Dedifferentiated amniotic fluid mesenchymal stem cell (primary cell): ENCODE measurements around the gene MAGI2.
"Not testable (repeated sequence)": the region's sequence is repeated elsewhere in the genome, so short reads cannot be mapped to it uniquely, and the experiment has no call there.

ENCODE experiments used
- DNase-seq: peaks from one replicate; pipeline ENCODE4 v3.0.0-alpha.2; 2016; ENCODE audit errors: extremely low spot score

The MAGI2 gene

DNA sequence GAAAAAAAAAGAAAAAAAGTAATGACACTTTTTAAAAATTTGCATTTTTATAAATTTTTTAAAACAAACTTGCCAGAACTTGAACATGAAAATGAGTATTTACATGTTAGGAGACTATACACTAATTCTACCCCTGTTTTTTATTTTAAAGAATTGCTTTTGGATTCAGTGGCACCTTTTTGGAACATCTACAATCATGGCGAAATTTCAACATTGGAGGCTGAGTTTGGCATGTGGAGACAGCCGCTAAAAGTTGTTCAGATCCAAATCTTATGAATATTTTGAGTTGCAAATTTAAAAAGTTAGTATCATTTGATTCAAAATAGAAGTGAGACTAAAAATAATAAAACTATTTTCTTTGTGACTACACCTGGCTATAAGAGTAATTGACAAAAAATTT, 804.2 kb downstream of the MAGI2 start:
- no peak for DNase-seq

DNA sequence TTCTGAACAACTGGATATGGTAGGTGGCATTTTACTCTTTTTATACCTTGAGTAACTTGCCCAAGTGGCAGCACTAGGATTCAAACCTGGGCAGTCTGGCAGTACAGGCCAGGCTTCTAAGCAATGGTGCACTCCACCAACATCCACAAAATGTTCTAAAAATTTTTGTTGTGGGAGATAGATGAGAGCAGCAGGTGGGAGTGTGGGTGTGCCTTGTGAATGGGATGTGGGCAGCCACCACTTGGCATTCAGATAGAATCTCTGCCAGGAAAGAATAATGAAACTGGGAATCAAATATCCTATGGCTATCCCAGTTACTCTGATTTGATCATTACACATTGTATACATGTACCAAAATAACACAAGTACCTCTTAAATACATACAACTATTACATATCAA, 810.7 kb downstream of the MAGI2 start:
- no peak for DNase-seq

DNA sequence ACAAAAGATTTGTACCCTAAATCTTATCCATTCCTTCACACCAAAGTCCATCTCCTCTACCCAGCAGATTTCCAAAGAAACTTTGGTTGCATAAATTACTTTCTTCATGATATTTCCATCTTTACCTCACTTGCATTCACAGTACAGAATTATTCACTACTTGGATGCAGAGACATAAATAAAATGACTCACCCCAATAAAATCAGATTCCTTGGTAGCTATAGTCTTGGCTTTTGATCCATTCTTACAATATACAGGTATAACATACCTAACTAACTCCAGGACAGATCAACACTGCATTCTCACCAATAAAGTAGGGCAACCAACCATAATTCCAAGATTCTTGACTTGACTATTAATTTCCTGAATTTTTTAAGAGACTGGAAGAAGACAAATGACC, 815.1 kb downstream of the MAGI2 start:
- no peak for DNase-seq

DNA sequence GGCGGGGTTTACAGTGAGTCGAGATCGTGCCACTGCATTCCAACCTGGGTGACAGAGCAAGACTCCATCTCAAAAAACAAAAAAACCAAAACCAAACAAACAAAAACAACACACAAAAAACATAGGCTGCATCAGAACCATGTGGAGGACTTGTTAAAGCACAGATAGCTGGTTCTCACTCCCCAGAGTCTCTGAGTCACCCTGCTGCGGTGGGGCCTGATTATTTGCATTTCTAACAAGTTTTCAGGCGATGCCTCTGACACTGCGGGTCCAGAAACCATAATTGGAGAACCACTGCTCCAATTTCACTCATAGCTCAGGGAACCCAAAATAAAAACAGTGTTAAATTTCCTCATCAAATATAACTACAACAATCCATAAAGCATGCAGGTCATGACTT, 816.7 kb downstream of the MAGI2 start:
- DNase-seq: no peak

DNA sequence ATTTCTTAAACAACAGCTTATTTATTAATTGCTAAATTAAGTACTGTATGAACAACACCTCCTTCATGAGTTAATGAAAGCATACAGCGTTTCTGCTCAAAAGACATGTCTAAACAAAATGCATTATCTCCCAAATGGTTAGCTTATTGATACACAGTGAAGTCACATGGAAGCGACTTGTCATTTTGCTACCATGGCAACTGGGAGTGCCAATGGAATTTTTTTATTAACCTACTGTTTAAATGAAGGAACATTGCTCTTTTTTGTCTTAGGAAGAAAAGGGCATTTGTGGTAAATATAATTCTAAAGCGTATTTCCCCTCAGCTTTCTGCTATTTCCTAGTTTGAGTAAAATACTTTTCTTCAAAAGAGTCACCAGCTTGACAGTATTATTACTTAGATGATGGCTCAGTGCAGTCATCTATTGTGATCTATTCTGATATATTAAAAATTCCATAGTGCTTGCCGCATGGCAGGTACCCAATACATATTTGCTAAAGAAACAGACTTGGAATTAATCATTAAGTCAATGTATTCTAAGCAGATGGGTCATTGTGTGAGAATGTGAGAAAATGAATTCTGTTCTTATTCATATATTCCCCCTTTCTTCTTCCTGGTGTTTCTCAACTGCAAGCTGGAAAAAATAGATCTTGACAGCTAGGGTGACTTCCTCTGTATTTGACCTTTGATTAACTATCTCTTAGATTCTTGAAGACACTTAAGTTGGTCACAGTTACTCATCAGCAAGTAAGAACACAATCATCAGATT, 818.3 kb downstream of the MAGI2 start:
- no peak for DNase-seq

DNA sequence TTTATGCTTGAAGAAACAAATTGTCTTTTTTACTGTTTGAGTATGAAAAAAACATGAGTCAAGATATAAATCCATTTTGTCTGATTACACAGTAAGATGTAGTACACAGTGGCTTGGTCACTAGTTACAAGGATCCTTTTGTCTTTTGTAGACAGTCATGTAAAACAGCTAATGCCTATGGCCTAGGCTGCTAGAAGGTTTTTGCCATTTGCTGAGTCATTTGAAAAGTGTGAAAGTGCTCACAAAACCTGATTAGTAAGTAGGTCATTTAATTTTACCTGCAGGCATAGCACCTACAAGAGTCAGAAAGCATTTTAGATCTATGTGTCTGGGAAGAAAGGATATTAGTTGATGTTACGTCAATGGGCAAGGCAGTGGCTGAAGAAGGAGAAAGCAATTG, 819.4 kb downstream of the MAGI2 start:
- DNase-seq: no peak

DNA sequence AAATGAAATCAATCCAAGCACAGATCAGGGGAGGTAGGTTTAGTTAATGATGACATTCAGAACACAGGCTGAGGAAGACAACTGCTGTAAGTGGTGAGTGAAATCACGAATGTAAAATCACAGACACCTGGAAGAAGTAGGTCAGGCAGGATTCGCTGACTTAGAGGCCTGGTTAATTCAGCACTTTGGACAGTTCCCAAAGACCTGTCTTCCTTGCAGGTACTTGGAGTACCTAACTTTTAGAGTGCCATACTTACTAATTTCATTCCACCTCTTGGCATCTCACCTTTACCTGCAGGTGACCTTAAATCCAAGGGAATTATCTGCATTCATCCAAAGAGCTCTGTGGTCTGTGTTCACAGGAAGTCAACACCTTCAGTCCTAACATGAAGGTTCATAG, 832.5 kb downstream of the MAGI2 start:
- DNase-seq: no peak

DNA sequence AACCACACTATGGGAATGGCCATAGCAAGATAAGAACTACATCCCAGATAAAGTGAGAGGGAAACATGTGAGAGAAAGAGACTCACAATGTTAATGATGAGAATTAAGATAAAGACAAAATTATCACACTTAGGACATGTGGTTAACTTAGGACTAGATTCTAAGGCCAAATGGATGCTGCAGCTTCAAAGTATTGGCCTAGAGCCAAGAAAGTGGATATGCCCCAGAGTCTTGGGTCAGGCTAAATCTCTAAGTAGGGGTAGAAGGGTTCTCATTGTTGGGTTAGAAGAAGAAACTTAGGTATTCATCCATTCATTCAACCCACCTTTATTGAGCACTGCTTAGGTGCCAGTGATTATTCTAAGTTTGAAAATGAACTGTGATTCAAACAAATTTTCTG, 836.9 kb downstream of the MAGI2 start:
- no peak for DNase-seq

DNA sequence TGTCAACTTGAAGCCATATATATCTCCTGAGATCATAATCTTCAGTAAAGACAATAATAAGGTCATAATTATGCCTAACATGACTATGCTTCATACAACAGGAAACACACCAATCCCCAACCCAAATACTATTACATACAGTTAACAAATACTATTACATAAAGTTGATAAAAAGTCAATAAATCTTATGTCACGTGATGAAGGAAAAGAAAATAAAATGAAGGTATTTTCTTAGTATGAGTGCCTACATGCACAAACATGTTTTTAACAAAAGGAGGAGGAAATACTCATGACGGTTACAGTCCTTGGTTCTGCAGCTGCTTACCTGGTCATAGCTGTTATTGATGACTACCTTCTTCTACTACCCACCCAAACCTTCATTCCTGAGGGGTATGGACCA, 844.2 kb downstream of the MAGI2 start:
- DNase-seq: no peak

DNA sequence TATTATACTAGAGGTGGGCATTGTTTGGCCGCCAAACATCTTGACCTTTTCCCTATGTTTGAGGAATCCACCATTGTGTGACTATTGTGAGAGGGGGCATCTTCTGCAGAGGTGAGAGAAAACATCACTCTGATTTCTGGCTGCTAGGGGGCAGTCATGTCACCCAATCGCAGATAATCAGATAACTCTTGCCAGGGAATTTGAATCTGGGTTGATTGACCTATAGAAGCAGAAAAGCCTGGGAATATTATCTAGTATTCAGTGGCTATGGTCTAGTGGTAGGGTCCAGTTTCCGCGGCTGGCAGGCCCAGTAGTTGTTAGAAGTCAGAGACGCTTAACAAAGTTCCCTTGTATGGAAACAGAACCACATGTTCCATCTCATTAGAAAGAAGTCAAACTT, 846.4 kb downstream of the MAGI2 start:
- no peak for DNase-seq

DNA sequence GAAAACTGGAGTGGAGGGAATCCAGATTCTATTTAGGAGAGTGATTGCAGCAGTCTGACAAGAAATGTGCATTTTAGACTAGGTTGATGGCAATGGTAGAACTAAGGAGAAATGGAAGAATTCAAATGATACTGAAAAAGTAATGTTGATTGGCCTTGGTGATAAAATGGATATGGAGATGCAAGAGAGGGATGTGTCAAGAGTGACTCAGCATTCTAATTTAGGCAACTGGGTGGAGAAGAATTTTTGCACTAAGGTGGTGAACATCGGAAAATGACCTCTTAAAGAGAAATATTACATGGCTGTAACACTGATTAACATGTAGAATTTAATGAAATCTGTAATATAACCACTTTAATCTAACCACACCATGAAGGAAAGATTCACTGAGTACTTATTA, 848.3 kb downstream of the MAGI2 start:
- DNase-seq: no peak

DNA sequence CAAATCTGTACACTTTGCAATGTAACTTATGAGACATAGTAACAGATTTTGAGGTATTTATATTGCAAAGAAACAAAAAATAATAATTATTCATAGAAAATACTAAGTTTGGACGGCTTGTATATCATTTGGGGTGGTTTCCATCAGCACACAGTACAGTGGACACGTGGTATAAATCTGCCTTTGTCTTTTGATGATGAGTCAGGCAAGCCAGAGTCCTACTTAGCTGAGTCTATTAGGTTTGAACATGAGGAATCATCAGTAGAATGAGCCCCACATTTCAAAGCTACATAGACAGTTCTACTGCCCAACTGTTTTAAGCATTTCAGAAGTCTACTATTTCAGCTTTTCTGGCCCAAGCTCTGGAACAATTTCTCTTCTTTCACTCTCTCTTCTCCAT, 851.7 kb downstream of the MAGI2 start:
- DNase-seq: no peak

DNA sequence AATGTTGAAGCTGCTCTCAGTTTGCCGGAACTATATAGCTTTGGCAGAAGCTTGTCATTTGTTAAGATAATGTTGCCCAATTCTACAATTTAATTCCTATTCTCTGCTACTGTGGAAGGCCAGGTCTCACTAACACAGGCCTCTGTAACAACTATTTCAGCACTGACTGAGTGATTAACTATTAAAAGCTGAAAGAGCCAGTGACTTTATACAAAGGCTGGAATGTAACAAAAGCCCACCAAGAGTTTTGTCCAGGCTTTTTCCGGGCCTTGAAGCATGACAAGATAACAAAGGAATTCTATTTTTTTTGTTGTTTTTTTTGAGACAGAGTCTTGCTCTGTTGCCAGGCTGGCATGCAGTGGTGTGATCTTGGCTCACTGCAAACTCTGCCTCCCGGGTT, 859.3 kb downstream of the MAGI2 start:
- no peak for DNase-seq

DNA sequence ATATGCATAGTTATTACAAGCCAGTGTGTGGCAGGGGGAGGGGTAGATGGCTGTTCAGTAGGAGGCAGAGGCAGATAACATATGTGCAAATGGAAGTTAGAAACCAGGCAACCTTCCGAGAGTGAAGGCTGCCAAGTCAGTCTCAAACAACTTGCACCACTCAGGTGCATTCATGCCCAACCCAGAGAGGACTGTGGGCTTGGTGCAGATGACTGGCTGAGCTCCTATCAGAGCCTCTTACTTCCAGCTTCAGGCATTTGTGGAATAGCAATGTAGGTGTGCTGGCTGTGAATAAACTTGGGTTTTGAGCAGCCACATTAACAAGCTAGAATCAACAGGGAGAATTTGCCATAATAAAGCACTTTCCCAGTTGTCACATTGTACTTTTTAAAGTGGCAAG, 865.1 kb downstream of the MAGI2 start:
- DNase-seq: no peak

DNA sequence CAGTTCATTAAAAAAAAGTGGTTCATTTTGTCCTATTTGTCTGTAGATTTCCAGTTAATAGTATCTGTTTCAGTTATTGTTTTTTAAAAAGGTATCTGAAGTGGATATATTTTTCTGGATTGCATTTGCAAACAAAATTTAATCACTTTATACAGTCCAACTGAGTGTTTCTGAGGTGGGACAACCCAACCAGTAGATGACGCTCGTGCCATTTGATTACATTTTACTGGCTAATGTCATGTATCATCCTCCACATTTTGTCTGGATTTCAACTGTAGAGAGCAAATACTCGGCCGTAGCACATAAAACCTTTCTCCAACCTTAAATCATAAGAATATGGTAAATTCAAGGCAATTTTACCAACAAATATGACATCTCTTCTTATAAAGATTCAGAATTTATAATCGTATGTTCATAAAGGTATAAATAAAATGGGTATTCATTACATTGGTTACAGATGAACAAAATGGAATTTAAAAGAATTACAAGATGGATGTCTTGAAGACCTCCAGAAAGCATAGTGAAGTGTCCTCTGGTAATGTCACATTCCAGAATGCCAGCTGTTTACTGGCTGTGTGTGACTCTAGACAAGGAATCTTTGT, 865.9 kb downstream of the MAGI2 start:
- no peak for DNase-seq

DNA sequence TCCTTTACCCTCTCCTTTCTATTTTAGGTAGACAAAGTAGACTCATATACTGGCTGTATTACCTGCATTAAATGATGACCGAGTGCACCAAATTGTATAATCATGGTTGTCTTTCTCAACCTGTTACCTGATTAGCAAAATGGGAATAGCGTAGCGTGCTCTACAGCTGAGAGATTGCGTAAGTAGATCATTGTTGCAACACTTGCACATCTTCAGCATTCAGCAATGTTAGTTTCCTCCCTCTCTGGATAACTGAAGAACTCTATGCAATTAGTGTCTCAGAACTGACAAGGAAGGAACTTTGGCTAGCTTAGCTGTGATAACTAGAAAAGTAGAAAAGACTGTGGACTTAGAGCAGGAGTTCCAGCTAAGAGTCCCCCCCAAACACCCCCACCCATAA, 867.5 kb downstream of the MAGI2 start:
- DNase-seq: no peak

DNA sequence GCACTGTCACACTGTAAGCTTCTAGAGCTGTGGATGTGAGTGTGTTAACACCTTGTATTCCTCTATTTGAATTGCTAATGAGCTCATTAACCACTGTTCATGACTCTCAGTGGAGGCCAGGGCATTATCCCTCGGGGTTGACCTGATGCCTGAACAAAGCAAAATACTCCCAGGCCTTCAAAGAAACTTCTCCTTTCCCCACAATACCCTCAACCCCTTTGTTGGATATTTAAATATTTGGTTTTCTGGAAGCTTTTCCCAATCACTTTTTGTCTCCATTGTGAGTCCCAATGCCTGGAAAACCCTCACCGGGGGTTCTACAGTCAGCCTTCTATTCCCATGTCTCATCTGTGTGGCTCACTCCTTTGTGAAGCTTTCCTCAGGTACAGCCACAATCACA, 874.8 kb downstream of the MAGI2 start:
- DNase-seq: no peak

DNA sequence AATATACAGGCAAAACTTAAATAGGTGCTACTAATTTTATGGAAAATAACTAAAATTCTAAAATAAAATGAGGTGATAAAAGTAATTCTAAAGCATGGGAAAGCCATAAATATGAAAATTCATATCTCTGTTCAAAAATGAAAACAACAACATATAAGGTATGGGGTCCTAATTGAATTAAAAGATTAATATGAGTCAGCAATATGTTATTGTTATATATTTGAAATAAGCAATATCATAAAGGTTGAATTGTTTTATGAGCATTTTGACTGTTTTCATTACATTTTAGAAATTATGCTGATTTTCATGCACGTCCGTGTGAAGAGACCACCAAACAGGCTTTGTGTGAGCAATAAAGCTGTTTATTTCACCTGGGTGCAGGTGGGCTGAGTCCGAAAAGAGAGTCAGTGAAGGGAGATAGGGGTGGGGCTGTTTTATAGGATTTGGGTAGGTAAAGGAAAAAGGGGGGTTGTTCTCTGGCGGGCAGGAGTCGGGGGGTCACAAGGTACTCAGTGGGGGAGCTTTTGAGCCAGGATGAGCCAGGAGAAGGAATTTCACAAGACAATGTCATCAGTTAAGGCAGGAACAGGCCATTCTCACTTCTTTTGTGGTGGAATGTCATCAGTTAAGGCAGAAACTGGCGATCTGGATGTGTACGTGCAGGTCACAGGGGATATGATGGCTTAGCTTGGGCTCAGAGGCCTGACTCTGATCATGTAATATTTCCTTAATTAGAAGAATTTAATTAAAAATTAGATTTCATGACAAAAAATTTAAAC, 876.1 kb downstream of the MAGI2 start:
- not testable (repeated sequence) for DNase-seq

DNA sequence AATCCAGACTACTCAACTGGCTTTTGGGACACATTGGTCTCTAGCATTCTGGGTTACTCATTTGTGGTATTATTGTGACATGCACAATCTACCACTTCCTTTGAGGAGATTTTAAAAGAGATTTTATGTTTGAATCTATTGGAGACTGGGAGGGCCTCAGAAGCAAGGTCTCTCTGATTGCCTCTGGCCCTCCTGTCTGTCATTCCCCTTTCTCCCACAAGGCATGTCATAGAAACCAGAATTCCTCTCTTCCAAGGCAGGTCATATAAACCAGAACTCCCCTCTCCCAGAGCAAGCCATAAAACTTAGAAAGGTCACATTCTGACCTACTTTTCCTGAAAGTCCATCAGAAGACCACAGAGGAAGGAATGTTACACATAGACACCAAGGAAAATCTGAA, 877.2 kb downstream of the MAGI2 start:
- DNase-seq: no peak

DNA sequence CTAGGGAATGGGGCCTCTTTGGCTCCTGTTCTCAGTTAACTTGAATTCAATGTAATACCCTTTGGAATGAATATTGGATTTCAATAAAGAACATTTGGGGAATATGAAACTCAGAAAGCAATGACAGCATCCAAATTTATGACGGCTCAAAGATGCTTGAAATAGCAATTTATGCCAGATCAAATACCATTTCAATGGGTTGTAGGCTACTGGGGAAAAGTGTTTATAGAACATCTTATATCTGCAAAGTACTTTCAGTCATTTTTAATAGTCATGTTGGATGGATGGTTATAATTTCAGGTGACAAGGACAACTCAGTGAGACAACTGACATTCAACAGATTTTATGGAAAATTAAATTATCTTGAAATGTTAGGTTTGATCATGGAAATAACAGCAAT, 882.2 kb downstream of the MAGI2 start:
- no peak for DNase-seq

DNA sequence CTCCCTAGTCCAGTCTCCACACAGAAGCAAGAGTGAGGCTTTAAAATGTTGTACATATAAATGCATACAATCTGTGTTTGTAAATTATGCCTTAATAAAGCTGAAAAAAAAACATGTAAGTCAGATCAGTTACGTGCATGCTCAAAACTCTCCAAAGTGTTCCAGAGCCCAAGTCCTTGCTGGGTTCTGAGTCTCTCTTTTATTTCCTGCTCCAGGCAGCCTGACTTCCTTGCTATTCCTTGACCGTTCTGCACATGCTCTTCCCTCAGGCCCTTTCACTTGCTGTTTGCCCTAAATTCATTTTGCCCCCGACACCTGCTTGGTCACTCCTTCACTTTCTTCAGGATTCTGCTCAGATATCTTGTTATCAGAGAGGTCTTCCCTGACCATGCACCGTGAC, 884.8 kb downstream of the MAGI2 start:
- DNase-seq: no peak

DNA sequence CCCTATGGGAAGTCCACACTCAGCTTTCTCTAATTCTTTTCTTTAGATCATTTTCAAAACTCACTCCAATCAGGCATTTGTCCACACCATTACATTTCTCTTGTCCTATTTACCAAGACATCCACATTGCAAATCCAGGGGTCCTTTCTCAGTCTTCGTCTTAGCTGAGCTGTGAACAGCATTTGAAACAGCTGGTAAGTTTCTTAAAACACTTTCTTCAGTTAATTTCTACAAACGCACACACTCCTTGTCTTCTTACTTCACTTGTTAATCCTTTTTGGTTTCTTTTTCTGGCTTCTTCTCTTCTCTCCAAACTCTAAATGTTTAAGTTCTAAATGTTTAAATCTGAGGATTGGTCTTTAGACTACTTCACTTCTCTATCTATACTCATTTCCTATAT, 885.6 kb downstream of the MAGI2 start:
- DNase-seq: no peak

DNA sequence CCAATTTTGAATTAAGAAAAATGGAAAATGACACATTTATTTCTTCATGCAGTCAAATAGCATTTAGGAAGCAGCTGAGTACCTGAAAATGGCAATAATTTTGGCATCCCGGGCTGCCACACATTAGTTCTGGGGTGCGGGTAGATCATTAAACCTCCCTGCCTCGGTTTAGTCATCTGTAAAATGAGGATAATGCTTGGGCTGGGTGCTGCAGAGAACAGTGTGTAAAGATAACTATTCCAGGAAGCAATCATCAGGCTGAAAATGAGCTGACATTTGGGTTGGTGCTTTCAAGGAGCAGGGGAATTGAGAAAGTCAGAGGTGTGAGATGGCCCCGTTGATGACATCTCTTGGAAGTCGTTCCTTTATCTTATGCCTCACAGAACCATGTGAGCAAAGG, 887.7 kb downstream of the MAGI2 start:
- DNase-seq: no peak
